ENCODE measurements around the gene KRT86.
"Not testable (repeated sequence)": the region's sequence is repeated elsewhere in the genome, so short reads cannot be mapped to it uniquely, and the experiment has no call there.

KRT86 gene

DNA sequence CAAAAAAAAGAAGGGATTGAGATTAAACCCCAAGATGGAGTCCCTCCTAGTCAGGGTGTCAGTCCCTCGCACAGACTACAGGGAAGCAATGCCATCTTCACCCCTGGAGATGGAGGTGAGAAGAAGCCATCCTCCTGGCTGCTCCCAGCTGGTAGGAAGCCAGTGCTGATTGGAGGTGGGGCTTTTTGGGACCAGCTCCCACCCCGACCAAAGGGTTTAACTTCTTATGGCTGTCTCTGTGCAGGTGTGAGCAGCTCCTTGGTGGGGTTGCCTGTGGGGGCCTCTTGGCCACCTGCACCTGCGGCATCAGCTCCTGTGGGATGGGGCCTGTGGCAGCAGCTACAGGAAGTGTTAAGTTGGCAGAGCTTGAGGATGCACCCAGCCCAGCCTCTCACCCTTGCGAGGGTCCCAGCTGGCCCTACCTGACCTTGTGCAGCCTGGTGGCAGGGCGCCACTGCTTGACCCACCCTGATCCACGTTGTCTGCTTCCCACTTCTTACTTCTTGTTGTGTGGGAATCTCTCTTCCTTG is 3.8 kb upstream of the KRT86 start:
- DNase-seq, result no peak

DNA sequence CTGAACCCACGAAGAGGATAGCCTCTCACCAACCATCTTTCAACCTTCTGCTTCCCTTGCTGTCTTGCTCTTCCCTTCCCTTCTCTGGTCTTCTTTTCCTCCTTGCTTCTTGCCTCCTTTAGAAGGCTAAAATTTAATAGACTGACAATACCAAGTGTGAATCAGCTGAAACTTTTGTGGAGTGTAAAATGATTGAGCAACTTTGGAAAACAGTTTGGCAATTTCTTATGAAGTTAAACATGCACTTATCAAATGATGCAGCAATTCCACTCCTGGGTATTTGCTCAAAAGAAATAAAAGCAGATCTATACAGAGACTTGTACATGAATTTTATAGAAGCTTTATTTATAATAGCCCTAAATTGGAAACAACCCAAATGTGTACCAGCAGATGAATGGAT is 3.3 kb upstream of the KRT86 start:
- no peak for DNase-seq

DNA sequence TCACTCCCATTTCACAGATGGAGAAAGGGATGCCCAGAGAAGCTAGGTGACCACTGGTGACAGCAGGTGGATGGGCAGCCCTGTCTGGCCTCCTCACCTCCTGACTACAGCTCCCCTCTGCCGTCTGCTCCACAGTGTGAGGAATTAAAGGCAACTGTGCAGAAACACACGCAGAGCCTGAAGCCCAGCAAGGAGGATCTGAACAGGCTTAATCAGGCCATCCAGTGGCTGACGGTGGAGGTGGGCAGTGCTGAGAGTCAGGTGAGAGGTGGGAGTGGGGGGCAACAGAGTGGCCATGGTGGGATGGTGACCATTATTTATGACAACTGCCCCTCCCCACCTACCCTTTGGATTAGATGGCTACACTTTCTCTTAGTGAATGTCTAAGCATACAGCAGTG is 1.2 kb downstream of the KRT86 start:
- DNase-seq, result no peak

DNA sequence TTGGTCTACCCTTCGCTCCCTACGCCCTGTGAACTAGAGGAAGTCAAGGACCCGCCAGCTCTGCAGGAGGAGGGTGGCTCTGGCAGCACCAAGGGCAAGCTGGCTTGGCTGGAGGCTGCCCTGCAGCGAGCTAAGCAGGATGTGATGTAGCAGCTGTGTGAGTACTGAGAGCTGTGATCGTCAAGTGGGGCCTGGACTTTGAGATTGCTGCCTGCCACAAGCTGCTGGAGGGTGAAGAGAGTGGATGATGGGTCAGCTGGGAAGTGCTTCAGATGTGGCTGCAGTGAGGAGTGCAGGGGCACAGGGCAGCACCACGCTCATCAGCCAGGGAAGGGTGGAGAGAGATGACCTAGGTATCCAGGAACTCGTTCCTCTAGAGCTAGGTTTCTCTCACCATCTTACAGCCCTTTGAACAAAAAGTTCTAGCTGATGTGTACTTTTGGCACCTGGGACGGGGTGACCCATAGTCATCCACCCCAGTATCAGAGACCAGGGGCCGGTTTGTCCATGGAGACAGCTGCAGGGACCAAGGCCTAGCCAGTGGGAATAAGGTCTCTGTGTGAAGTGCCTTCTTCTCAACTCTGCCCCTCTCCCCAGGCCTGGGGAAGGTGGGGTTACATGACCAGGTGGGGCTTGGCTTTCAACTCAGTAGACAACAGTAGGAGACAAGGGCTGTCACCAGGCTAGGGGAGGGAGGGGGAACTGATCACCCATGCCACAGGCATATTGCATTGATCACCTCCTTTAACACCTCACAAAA is 3.2 kb downstream of the KRT86 start:
- DNase-seq, result no peak

DNA sequence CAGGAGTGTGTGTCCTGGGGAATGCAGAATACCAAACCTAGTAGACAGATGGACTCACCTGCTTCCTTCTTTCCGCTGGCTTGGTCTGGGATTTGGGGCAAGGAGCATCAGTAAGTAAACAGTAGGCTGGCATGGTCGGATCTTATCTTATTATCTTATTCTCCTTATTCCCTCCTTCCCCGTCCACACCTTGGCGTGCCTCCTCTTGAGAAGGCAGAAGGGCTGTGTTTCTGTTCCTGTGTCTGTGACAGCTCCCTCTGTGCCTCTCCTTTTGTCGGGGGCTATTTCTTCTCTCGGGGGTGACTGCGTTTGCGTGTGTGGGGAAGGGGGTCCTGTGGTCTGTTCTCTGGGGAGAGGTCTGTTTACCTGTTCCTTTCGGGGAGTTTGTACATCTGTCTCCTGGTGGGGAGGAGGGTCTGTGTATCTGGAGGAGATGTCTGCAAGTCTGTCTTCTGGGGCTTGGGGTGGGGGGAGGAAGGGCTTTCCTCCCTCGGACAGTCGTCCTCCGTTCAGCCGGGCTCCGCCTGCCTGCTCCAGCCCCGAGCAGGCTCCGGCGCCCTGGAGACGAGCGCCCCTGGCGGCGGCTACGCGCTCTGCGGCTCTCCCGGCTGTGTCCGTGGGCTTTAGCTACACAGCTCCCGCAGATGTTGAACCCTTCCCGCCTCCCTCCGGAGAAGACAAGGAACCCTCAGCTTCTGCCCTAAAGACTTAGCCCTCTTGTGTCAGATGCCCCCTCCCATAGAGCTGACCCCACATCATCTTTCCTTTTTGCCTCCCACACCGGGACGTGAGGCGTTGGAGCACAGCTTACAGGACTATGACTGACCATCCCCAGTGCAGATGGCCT is 4.4 kb downstream of the KRT86 start:
- DNase-seq, result peak; percentile 73

DNA sequence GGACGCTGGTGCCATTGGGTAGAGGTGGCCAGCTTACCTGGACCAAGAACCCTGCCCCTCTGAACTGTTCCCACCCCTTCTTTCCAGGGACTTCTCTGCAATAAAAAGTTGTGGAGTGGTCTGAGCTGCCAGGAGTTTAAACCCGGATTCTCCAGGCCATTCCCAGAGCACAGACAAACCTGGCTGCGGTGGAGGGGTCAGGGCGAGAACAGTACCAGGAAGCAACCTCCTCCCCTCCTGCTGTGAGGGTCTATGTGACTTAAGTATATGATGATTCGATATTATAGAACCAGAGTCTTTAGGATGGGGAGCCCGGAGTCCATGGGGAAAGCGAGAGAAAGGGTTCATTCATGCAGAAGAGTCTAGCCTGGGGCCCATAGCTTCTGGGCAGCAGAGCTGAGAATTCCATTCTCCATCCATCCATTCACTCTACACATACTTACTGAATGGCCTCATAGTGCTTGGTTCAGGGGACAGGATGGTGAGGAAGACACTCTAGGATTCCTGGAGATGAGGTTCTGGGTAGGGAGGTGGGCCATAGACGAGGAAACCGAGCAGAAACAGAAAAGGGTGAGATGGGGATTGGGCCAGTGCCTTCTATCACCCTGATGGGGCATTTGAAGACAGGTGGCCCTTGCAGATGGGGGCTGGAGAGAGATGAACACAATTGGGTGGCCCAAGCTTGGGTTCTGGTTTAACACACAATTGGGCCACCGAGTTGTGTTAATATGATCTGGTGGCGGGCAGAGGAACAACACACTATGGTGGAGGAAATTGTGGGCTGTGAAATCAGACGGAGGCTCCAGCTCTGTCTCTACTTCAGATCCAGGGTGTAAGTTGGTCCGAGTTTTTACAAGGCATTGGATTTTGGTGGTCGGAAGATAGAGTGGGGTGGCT is 5.2 kb downstream of the KRT86 start:
- no peak for DNase-seq

DNA sequence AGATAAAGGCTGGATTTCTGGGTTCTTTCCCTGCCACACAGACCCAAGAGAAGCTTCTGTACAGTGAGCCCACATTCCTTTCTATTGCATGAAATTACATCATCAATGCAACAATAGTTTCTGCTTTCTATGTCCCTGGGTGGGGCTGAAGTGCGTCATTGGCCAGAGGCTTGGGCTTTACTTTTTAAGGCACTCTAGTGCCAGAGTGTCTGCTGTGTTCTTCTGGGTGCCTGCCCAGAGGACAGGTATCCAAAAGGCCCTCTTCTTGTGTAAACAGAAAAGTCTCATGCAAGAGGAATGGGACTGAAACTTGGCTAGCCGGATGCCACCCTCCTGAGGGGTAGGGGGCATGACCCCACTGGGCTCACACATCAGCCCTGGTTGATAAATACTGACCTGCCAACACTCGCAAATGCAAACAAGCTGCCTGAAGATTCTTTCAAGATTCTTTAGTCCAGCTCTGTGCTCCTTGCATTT is 5.9 kb downstream of the KRT86 start:
- DNase-seq, result no peak

DNA sequence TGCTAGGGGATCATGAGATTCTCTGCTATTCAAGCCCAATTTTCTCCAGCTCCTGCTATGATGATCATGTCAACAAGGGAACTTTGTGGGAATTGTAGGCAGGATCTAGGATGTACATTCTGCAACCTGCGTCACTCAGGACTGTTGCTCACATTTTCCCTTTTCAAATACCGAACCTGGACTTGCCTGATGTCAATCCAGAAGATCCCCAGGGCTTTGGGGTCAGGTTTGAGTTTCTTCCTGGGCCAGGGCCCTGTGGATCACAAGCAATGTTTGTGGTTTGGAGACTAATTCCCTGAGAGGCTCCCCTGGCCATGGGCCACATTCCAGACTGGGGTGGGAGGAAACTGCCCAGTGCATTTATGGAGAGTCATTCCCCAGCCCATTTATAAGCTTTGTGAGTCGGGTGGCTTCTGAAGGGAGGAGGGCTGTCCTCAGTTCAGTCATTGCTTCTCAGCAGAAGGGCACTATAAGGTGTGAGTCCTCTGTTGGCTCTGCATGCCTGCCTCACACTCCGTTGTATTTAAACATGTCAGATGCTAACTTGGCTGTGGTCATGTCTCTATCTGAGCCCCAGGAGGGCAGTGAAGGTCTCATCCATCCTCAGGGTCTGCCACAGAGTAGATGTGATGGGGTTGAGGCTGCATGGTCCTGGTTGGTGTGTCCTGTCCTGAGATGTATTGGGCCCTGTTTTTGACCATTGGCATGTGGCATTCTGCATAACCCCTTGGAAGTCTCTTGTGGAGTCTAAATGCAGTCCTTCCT is 6.5 kb downstream of the KRT86 start:
- no peak for DNase-seq

DNA sequence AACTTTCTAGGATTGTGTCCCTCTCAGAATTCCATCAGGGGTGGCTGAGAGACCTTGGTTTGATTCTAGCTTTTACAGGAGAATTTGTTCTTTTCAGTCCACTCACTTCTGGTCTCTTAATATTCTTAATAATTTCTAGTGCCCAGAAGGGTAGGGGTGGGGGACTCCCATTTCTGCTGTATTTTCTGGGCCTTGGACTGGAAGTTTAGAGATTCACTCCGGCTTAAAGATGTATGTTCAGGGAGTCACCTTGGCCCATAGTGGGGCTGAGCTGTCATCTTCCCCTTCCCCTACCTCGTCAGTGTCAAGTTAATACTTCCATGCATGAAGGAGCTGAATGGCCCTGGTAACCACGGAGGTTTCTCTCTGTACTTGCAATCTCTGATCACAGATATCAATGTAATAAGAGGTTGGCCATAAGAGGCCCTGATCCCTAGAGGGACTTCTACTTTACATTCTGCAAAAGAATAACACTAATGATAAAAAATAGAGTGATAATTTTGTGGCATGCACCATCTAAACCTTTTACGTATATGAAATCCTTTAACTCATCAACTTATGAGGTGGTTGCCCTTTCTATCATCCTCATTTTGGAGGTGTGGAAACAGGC is 10.2 kb downstream of the KRT86 start:
- no peak for DNase-seq

DNA sequence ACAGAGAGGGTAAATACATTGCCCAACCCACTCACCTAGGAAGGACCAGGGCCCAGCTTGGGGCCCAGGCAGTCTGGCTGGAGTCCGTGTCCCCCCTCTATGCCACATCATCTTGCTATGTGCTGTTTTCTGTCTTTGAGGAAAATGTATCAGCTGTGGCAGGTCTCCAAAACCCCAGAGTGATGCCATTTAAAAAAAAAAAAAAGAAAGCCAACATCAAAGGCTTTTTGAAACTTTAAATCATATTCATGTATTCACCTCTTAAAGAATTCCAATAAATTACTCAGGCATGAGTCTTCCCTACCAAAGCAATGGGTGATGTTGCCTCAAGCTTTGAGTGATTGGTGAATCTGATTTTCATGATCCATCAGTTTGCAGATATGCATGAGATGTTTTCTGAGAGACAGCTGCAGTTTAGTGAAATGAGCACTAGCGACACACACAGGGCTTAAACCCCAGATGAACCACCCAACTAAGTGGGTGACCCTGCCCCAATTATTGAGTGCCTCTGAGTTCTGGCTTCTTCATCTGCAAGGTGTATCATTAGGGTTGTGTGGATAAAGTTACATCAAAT is 10.8 kb downstream of the KRT86 start:
- DNase-seq, result no peak

DNA sequence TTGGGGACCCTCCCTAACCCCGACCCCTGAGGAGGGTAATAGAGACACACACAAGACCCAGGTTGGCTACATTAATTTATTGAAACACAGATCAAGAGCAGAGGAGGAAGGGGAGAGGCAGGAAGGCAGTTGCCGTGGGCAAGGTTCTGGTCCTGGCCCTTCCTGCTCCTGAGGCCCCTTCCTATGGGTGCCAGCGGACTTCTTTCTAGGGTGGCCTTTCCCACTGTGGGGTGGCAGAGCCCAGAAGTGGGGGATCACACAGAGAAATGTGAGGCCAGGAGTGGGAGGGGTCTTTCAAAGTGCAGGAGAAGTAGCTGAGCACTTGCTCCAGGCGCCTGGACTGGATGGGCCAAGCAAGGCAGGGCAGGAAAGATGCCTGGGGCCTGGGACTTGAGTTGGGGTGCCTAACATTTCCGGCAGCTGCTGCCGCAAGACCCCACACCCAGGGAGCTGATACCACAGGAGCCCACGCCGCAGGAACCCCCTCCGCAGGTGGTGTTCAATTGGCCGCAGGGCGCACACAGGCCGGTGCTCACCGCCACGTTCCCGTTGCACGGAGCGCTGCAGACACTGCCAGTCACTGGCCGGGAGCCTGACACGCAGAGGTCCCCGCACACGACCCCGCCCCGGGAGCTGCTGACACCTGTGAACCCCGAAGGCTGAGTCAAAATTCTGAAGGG is 11.5 kb downstream of the KRT86 start:
- DNase-seq, result no peak

DNA sequence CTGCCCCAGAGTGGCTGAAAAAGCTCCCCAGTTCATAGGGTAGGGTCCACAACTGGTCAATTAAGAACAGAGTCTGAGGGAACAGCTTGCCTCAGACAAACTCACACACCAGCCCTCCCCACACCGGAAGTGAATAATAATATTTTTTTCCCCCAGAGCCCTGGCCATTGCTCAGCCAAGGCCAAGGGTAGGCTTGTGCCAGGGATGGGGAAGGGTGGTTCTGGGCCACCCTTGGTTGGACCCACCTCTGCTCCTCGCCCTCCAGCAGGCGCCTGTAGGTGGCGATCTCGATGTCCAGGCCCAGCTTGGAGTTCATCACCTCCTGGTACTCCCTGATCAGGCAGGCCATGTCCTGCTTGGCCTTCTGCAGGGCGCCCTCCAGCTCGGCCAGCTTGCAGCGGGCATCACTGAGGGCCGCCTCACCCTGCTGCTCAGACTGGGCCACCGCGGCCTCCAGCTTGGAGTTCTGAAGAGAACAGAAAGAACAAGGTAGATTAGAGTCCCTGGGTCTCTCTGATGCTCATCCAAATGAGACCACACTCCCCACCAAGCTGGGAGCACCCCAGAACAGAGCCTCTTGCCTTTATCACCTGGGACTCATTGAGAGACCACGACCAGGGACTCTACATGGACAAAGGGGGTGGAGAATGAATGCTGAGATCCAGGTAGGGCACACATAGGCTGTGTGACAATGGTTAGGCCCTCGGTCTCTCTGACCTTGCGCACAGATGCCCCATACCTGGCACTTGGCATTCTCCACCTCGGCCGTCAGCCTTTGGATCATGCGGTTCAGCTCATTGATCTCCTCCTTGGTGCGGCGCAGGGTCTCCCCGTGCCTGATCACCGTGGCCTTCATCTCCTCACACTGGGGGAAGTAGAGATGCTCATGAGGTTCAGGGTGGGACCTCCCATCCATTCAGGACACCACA is 12.7 kb downstream of the KRT86 start:
- DNase-seq, result not testable (repeated sequence)

DNA sequence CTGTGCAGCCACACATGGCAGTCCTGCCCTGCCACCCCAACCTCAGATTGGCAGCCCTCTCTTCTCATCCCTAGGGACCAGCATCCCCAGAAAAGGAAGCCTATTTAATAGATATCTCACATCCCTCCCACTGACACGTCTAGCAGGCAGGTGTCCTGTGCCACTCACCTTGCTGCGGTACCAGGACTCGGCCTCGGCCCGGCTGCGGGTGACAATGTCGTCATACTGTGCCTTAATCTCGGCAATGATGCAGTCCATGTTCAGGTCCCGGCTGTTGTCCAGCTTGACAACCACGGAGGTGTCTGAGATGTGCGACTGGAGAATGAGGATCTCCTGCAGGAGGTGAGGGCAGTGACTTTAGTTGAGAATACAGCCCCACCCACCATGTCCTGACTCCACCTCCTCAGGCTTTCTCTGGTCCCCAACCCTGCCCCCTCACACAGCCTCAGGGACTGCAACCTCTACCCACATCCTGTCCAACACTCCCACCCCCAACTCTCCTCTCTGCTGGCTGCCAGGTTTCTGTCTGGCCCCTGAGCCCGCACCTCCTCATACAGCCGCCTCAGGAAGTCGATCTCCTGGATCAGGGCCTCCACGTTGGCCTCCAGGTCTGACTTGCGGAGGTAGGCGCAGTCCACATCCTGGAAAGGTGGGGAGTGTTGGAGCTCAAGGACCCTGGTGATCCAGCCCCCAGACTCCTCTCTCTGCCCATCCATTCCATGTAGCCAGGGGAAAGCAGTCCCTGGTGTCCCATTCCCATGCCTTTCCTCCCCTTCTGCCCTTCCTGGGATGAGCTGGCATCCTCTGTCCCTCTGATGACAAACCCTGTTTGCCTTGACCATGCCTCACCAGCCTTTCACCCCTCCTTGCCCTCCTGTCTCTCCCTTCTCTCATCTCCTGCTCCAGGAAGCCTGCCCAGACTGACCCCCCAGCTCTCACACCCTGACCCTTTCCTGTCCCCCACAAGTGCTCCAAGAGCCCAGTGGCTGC is 13.7 kb downstream of the KRT86 start:
- DNase-seq, result not testable (repeated sequence)

DNA sequence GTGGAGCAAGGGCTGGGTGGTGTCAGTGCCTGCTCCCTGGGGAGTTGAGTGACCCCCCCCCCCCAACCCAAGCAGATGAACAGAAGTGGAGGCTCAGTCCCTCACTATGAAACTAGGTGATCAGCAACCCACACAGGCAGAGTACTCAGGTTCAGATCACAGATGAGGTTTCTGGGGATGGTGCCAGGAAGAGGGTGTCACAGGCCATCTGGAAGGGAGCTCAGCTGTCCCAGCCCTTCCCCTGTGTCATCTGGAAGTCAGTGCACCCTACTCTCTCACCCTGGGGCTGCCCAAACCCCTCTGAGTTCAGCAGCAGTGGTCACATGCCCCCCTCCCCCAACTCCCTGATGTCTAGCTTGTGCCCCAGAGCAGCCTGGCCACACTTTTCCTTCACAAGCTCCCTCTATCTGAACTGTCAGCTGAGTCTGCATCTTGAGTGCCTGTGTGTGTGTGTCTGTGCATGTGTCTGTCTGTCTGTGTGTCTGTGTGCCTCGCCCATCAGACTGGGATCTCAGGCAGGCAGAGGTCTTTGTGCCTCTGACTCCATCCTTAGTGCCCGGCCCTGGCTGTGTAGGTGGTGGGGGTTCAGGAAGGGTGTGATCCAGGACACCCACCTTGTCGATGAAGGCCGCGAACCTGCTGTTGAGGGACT is 16.2 kb downstream of the KRT86 start:
- DNase-seq, result not testable (repeated sequence)

DNA sequence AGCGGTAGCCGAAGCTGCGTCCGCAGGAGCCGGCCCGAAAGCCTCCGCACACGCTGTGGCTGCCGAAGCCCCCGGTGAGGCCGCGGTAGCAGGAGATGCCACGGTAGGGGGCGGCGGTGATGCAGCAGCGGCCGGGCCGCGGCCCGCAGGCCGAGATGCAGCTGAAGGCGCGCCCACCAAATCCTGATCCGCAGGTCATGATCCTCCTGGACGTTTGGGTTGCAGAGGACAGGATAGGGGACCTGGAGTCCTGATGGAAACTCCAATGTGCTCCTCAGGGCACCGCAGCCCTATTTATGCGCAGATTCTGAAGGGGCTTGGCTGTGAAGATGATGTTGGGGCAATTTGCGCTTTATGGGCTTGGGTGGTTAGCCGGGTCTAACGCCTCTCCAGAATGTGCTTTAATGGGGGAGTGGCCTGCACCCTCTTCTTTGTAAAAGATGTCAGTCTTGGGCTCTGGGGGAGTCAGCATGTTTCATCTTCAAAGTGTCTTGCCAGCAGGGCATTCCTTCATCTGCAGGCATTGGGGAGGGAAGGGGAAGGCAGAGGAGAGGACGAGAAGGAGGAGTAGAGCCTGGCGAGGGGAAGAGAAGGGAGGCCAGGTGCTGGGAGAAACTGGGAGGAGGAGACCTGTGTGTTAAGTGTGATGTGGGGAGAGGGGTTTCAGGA is 17.0 kb downstream of the KRT86 start, which contains the start of gene KRT81:
Gene KRT81 (minus strand): TSS at position 268 of the 669 bp plus-strand sequence. CDS start 69 bp downstream, at position 199.
- DNase-seq, result no peak

DNA sequence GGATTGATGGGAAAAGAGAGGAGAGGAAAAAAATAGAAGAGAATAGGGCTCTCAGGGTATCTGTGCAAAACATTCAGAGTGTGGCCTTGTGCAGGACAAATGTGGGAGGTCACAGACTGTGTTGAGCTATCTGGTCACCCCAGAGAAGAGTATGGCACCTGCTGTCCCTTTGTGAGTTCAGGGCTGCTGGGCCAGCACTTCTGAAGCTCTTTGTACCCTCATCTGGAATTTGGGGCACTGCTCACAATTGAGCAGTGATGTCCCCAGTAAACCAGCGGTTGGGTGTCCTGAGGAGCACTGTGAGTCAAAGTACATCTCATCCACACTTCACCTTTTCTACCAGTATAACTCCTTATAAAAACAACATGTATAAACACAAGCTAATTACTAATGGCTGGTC is 19.5 kb downstream of the KRT86 start:
- no peak for DNase-seq

DNA sequence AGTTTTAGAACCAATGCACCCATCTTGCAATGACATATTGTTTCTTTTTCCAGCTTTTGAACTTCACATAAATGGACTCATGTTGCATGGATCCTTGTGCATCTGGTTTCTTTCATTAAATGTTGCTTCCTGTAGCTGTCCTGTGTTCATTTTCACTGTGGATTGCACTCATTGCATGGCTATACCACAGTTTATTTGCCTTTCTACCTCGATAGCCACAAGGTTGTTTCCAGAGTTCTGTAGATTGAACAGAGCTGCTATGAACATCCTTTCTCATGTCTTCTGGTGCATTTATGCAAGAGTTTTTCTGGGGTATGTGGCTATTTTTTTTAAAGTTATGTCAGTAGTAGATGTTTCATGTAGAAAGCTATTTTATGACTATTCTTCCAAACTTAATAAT is 20.4 kb downstream of the KRT86 start:
- DNase-seq, result no peak

Data from stimulated activated CD4-positive, alpha-beta T cell treated with anti-CD3 and anti-CD28 coated beads, Interleukin-12 subunit alpha, Interleukin-12 subunit beta, amount 100 ng/mL, for 4 hours (primary cell).